SK-N-SH treated with all-trans-retinoic acid at 6 μM for 48 hours (cell line): ENCODE results near the gene F2RL2.

Experiments
- ARNTL ChIP-seq: fragments of 450-650 bp; formaldehyde crosslinking; IDR thresholded peaks from 2 replicates; pipeline ENCODE4 v1.5.0; 2020; ENCODE audit warnings: low read depth, mild to moderate bottlenecking, moderate library complexity, borderline replicate concordance
- CREB5 ChIP-seq: fragments of 250-450 bp; sonication (Bioruptor Pico); IDR thresholded peaks from 2 replicates; pipeline ENCODE4 v1.5.1; 2020; ENCODE audit warnings: low read depth, mild to moderate bottlenecking, moderate library complexity
- ESRRG ChIP-seq: fragments of 250-450 bp; sonication (Bioruptor Pico); IDR thresholded peaks from 2 replicates; pipeline ENCODE4 v1.6.1; 2021; ENCODE audit warnings: mild to moderate bottlenecking
- ISL1 ChIP-seq: fragments of 250-450 bp; sonication (Bioruptor Pico); IDR thresholded peaks from 2 replicates; pipeline ENCODE4 v2.1.2; 2022; ENCODE audit warnings: mild to moderate bottlenecking, moderate library complexity
- OSR1 ChIP-seq: fragments of 250-450 bp; sonication (Bioruptor Pico); IDR thresholded peaks from 2 replicates; pipeline ENCODE4 v1.8.0; 2022; ENCODE audit warnings: moderate library complexity, mild to moderate bottlenecking, inconsistent platforms
- PPARA ChIP-seq: fragments of 250-450 bp; sonication (Bioruptor Pico); IDR thresholded peaks from 2 replicates; pipeline ENCODE4 v1.5.0; 2020; ENCODE audit warnings: mild to moderate bottlenecking, borderline replicate concordance
- RARB ChIP-seq: fragments of 250-450 bp; sonication (Bioruptor Pico); IDR thresholded peaks from 2 replicates; pipeline ENCODE4 v1.8.0; 2021; ENCODE audit warnings: mild to moderate bottlenecking, moderate library complexity
- ZFP3 ChIP-seq: fragments of 250-450 bp; sonication (Bioruptor Pico); IDR thresholded peaks from 2 replicates; pipeline ENCODE4 v1.5.0; 2020; ENCODE audit warnings: mild to moderate bottlenecking, moderate library complexity
- ZFP30 ChIP-seq: fragments of 450-650 bp; formaldehyde crosslinking; IDR thresholded peaks from 2 replicates; pipeline ENCODE4 v1.5.0; 2022; ENCODE audit warnings: mild to moderate bottlenecking, moderate library complexity
- ZNF565 ChIP-seq: fragments of 450-650 bp; formaldehyde crosslinking; conservative IDR thresholded peaks from 2 replicates; pipeline ENCODE4 v1.5.0; 2020; ENCODE audit warnings: low read depth, mild to moderate bottlenecking, moderate library complexity
- ZNF70 ChIP-seq: fragments of 450-650 bp; formaldehyde crosslinking; IDR thresholded peaks from 2 replicates; pipeline ENCODE4 v1.5.0; 2020; ENCODE audit warnings: mild to moderate bottlenecking, moderate library complexity

DNA sequence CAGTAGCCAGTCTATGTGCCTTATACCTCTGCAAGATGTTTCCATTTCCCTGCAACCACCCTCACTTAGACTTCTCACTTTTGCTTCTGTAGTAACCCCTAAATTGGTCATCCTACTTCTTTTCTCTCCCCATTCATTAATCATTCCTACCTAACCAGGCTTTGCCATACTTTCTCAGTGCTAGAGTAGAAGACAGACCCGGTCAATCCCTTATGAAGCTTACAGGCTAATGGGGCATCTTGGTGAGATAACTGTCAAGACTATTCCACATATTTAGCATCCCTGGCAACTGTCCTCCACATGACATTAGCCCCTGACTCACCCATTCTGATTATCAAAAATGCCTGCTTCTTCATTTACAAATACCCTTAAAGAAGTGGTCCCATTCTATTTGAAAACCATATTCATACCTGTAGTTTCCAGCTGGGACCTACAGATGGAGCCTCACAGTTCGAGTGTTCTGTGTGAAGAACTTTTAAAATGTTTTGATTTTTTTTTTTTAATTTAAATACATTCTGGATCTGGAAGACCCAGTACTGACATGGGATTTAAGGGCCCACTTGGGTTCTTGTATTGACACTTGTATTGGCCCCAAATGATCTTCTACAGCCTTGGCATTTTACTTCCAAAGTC is 21.0 kb downstream of the F2RL2 start:
- no peak for TF ChIP-seq ZFP30 (CRISPR knock-in tag)
- TF ChIP-seq ISL1 (CRISPR knock-in tag) = no peak
- no peak for TF ChIP-seq ZFP3 (CRISPR knock-in tag)
- no peak for TF ChIP-seq CREB5
- no peak for TF ChIP-seq ZNF70
- no peak for TF ChIP-seq ZNF565 (CRISPR knock-in tag)
- no peak for TF ChIP-seq OSR1 (CRISPR knock-in tag)
- TF ChIP-seq PPARA (CRISPR knock-in tag) = no peak
- TF ChIP-seq ARNTL (CRISPR knock-in tag) = no peak
- TF ChIP-seq RARB (CRISPR knock-in tag) = no peak
- TF ChIP-seq ESRRG = no peak
